Prostate gland (tissue), 2 donors: Measurements from ENCODE around the gene INSYN2B.

Experiments used
- POLR2AphosphoS5 ChIP-seq: sonication (generic); formaldehyde crosslinking; IDR thresholded peaks from one replicate; pipeline ENCODE4 v1.6.1; 2017; ENCODE audit warnings: antibody characterized with exemption
- TF ChIP-seq, protein P1 (sequence below), 4 experiments: fragments of 200-600 bp in 2 of 4; fragments of 450-650 bp in 2 of 4; sonication (generic) in 2 of 4; IDR thresholded peaks; 1 replicate in 3 of 4; 2 replicates in 1 of 4; pipeline ENCODE4 v1.5.1; 2016 to 2019; ENCODE audit warnings: antibody characterized with exemption in 4 of 4, mild to moderate bottlenecking in 2 of 4, moderate library complexity in 2 of 4

DNA sequence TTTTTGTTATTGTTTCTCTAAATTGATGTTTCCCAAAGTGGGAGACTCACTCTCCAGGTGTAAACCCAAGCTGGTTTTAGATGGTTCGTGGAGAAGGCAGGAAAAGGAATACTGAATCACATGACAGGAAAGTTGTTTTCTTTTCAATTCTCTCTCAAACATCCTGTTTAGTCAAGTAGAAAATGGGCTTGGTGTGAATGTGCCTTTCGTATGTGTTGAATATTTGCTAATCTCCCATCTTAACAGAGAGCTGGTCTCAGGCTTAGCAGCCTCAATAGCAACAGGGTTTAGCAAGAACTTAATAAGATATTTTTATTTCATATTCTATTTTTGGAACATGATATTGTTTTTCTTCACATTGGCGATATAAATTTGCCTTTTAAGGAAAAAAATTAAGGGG, 119.7 kb downstream of the INSYN2B start:
- TF ChIP-seq, protein P1, sequence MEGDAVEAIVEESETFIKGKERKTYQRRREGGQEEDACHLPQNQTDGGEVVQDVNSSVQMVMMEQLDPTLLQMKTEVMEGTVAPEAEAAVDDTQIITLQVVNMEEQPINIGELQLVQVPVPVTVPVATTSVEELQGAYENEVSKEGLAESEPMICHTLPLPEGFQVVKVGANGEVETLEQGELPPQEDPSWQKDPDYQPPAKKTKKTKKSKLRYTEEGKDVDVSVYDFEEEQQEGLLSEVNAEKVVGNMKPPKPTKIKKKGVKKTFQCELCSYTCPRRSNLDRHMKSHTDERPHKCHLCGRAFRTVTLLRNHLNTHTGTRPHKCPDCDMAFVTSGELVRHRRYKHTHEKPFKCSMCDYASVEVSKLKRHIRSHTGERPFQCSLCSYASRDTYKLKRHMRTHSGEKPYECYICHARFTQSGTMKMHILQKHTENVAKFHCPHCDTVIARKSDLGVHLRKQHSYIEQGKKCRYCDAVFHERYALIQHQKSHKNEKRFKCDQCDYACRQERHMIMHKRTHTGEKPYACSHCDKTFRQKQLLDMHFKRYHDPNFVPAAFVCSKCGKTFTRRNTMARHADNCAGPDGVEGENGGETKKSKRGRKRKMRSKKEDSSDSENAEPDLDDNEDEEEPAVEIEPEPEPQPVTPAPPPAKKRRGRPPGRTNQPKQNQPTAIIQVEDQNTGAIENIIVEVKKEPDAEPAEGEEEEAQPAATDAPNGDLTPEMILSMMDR (IDR thresholded peaks at IDR 0.05): no peak
- TF ChIP-seq POLR2AphosphoS5: no peak
